Measurements from ENCODE around the gene CCDC12.

The CCDC12 gene

GRCh38 chr3:47009225-47010110 is 32.9 kb upstream of the CCDC12 start:
- no peaks in the 10 kb centered on the region for H3K36me3 ChIP-seq (ENCODE audit: insufficient read depth)
- H3K9ac ChIP-seq, result no peak overlapping the region
- TF ChIP-seq CTCF (conservative IDR thresholded peaks at IDR 0.05; ENCODE audit: low read depth, low read length), result no peak
- no peaks in the 10 kb centered on the region for H4K20me1 ChIP-seq (ENCODE audit: insufficient read depth)
- H3K4me2 ChIP-seq, result no peak overlapping the region
- no peaks in the 10 kb centered on the region for H3K27me3 ChIP-seq (ENCODE audit: insufficient read depth, low read depth)
- H3K4me1 ChIP-seq (ENCODE audit: low read depth, poor library complexity, severe bottlenecking), result no peaks in the 10 kb centered on the region
- no peak overlapping the region for H2AFZ ChIP-seq (ENCODE audit: low read depth)
- no peaks in the 10 kb centered on the region for H3K79me2 ChIP-seq (ENCODE audit: insufficient read depth, low read depth)
- H3K27ac ChIP-seq, result no peak overlapping the region
- no peak overlapping the region for H3K4me3 ChIP-seq (IDR thresholded peaks at IDR 0.05; ENCODE audit: insufficient read depth, low read depth, low read length)

GRCh38 chr3:47008851-47009224 is 32.3 kb upstream of the CCDC12 start:
- H3K36me3 ChIP-seq (ENCODE audit: insufficient read depth), result no peaks in the 10 kb centered on the region
- no peaks in the 10 kb centered on the region for H3K4me1 ChIP-seq (ENCODE audit: low read depth, poor library complexity, severe bottlenecking)
- no peak overlapping the region for H3K4me2 ChIP-seq
- H3K27ac ChIP-seq, result no peak overlapping the region
- no peak overlapping the region for H3K9ac ChIP-seq
- H3K79me2 ChIP-seq (ENCODE audit: insufficient read depth, low read depth), result no peaks in the 10 kb centered on the region
- no peak for TF ChIP-seq CTCF (conservative IDR thresholded peaks at IDR 0.05; ENCODE audit: low read depth, low read length)
- no peaks in the 10 kb centered on the region for H4K20me1 ChIP-seq (ENCODE audit: insufficient read depth)
- H2AFZ ChIP-seq (ENCODE audit: low read depth), result no peak overlapping the region
- H3K4me3 ChIP-seq (IDR thresholded peaks at IDR 0.05; ENCODE audit: insufficient read depth, low read depth, low read length), result no peak overlapping the region
- H3K27me3 ChIP-seq (ENCODE audit: insufficient read depth, low read depth), result no peaks in the 10 kb centered on the region

GRCh38 chr3:47008234-47008796 is 31.8 kb upstream of the CCDC12 start:
- TF ChIP-seq CTCF (conservative IDR thresholded peaks at IDR 0.05; ENCODE audit: low read depth, low read length), result no peak
- Histone ChIP-seq H3K36me3 (ENCODE audit: insufficient read depth) (no peaks in the 10 kb centered on the region), H3K4me3 (IDR thresholded peaks at IDR 0.05; ENCODE audit: insufficient read depth, low read depth, low read length) (no peak overlapping the region), H2AFZ (ENCODE audit: low read depth) (no peak overlapping the region), H3K27me3 (ENCODE audit: insufficient read depth, low read depth) (no peaks in the 10 kb centered on the region), H4K20me1 (ENCODE audit: insufficient read depth) (no peaks in the 10 kb centered on the region), H3K4me1 (ENCODE audit: low read depth, poor library complexity, severe bottlenecking) (no peaks in the 10 kb centered on the region), H3K9ac (no peak overlapping the region), H3K4me2 (no peak overlapping the region), H3K79me2 (ENCODE audit: insufficient read depth, low read depth) (no peaks in the 10 kb centered on the region), H3K27ac (no peak overlapping the region)

- Histone ChIP-seq H4K20me1 (ENCODE audit: insufficient read depth) (no peaks in the 10 kb centered on the region), H3K36me3 (ENCODE audit: insufficient read depth) (no peaks in the 10 kb centered on the region), H2AFZ (ENCODE audit: low read depth) (no peak overlapping the region), H3K27me3 (ENCODE audit: insufficient read depth, low read depth) (no peaks in the 10 kb centered on the region), H3K79me2 (ENCODE audit: insufficient read depth, low read depth) (no peaks in the 10 kb centered on the region), H3K4me1 (ENCODE audit: low read depth, poor library complexity, severe bottlenecking) (no peaks in the 10 kb centered on the region), H3K9ac (no peak overlapping the region), H3K27ac (no peak overlapping the region), H3K4me2 (no peak overlapping the region), H3K4me3 (IDR thresholded peaks at IDR 0.05; ENCODE audit: insufficient read depth, low read depth, low read length) (no peak overlapping the region)
- no peak for TF ChIP-seq CTCF (conservative IDR thresholded peaks at IDR 0.05; ENCODE audit: low read depth, low read length)
Observed at GRCh38 chr3:47007482-47008233, 31.1 kb upstream of the CCDC12 start.
